Thyroid gland (tissue), 4 donors: ENCODE measurements around the gene DLGAP4.

Source experiments
- CTCF ChIP-seq, 6 experiments: fragments of 200-600 bp in 3 of 6; fragments of 450-650 bp in 3 of 6; sonication (generic) in 3 of 6; IDR thresholded peaks; one replicate each; pipeline ENCODE4 v1.5.1; 2016 to 2019; ENCODE audit warnings: antibody characterized with exemption in 6 of 6, mild to moderate bottlenecking in 2 of 6, inconsistent platforms in 1 of 6, moderate library complexity in 1 of 6
- POLR2A ChIP-seq, 2 donors: fragments of 450-650 bp; IDR thresholded peaks; one replicate each; pipeline ENCODE4 v1.6.1; 2017; ENCODE audit warnings: antibody characterized with exemption in 2 of 2, mild to moderate bottlenecking in 2 of 2, moderate library complexity in 1 of 2

GRCh38 chr20:36542516-36543183 is 236.5 kb downstream of the DLGAP4 start:
- TF ChIP-seq CTCF (IDR thresholded peaks at IDR 0.05) = no peak
- TF ChIP-seq POLR2A (IDR thresholded peaks at IDR 0.05) = no peak
